Subcutaneous abdominal adipose tissue (tissue), 5 donors: Measurements from ENCODE around the gene PRRX2.
"Not testable (repeated sequence)": the region's sequence is repeated elsewhere in the genome, so short reads cannot be mapped to it uniquely, and the experiment has no call there.

Source experiments
- H3K27ac ChIP-seq: one replicate; pipeline ENCODE4 v1.7.0; 2013; ENCODE audit warnings: low read depth, mild to moderate bottlenecking, inconsistent platforms, low read length, moderate library complexity
- H3K27me3 ChIP-seq, 5 donors: one replicate each; pipeline ENCODE4 v1.7.0; 2013; ENCODE audit warnings: low read length in 5 of 5, inconsistent platforms in 1 of 5; ENCODE audit not compliant: control insufficient read depth in 5 of 5, insufficient read depth in 4 of 5
- H3K36me3 ChIP-seq, 5 donors: one replicate each; pipeline ENCODE4 v1.7.0; 2013; ENCODE audit warnings: low read length in 5 of 5; ENCODE audit not compliant: control insufficient read depth in 5 of 5, insufficient read depth in 5 of 5
- H3K4me1 ChIP-seq, 5 donors: one replicate each; pipeline ENCODE4 v1.7.0; 2013; ENCODE audit warnings: low read length in 5 of 5, mild to moderate bottlenecking in 3 of 5, moderate library complexity in 1 of 5; ENCODE audit not compliant: control insufficient read depth in 5 of 5, insufficient read depth in 5 of 5
- H3K4me3 ChIP-seq, 5 donors: one replicate each; pipeline ENCODE4 v1.7.0; 2013; ENCODE audit warnings: low read length in 5 of 5, low read depth in 1 of 5
- H3K9ac ChIP-seq, 5 donors: one replicate each; pipeline ENCODE4 v1.7.0; 2013; ENCODE audit warnings: low read length in 5 of 5, mild to moderate bottlenecking in 4 of 5, moderate library complexity in 3 of 5
- H3K9me3 ChIP-seq, 5 donors: one replicate each; pipeline ENCODE4 v1.7.0; 2013; ENCODE audit warnings: low read length in 5 of 5; ENCODE audit not compliant: control insufficient read depth in 5 of 5
- donor health status: healthy.
- donor health status: healthy.
- donor health status: healthy.
- donor health status: healthy.
- donor health status: healthy.

The PRRX2 gene

GRCh38 chr9:129759804-129760502, 94.5 kb downstream of the PRRX2 start:
- Histone ChIP-seq H3K9ac (no peak overlapping the region), H3K4me1 (peaks cover 6 to 36% (median 27%) of the 10 kb centered on the region in 5 donors)

DNA sequence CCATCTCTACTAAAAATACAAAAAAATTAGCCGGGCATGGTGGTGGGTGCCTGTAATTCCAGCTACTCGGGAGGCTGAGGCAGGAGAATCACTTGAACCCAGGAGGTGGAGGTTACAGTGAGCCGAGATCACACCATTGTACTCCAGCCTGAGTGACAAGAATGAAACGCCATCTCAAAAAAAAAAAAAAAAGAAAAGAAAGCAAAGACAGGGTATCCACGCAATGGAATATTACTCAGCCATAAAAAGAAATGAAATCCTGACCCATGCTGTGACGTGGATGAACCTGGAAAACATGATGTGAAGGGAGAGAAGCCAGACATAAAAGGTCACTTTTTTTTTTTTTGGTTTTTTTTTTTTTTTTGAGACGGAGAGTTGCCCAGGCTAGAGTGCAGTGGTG, 95.3 kb downstream of the PRRX2 start:
- not testable (repeated sequence) for H3K9ac ChIP-seq, H3K4me3 ChIP-seq, H3K9me3 ChIP-seq, H3K36me3 ChIP-seq
- peak overlapping the region; percentile 50 for H3K27ac ChIP-seq
- H3K27me3 ChIP-seq, result peaks cover 0 to 11% (median 0%) of the 10 kb centered on the region in 5 donors
- H3K4me1 ChIP-seq, result peaks cover 6 to 36% (median 27%) of the 10 kb centered on the region in 5 donors

More at GRCh38 chr9:129759804-129760502, 94.5 kb downstream of the PRRX2 start:
- Histone ChIP-seq H3K9me3 (no peaks in the 10 kb centered on the region), H3K27ac (peak overlapping the region; percentile 21), H3K4me3 (no peak overlapping the region), H3K27me3 (peaks cover 0 to 11% (median 0%) of the 10 kb centered on the region in 5 donors), H3K36me3 (no peaks in the 10 kb centered on the region)

- H3K27me3 ChIP-seq, result peaks cover 0 to 11% (median 0%) of the 10 kb centered on the region in 5 donors
- no peaks in the 10 kb centered on the region for H3K36me3 ChIP-seq
- H3K9ac ChIP-seq, result peak overlapping the region in 1 of 5 donors; percentile 25
- peak overlapping the region in 1 of 5 donors; percentile 36 for H3K4me3 ChIP-seq
- peaks cover 6 to 36% (median 27%) of the 10 kb centered on the region in 5 donors for H3K4me1 ChIP-seq
- H3K9me3 ChIP-seq, result no peaks in the 10 kb centered on the region
- peak overlapping the region; percentile 50 for H3K27ac ChIP-seq
Observed at GRCh38 chr9:129761293-129761900, 96.0 kb downstream of the PRRX2 start.

- H3K9ac ChIP-seq, result peak overlapping the region in 1 of 5 donors; percentile 25
- peak overlapping the region in 2 of 5 donors; percentile 22 to 36 for H3K4me3 ChIP-seq
- no peaks in the 10 kb centered on the region for H3K9me3 ChIP-seq
- H3K4me1 ChIP-seq, result peaks cover 6 to 35% (median 27%) of the 10 kb centered on the region in 5 donors
- no peaks in the 10 kb centered on the region for H3K36me3 ChIP-seq
- peak overlapping the region; percentile 50 for H3K27ac ChIP-seq
- H3K27me3 ChIP-seq, result peaks cover 0 to 11% (median 0%) of the 10 kb centered on the region in 5 donors
Observed at GRCh38 chr9:129761901-129762369, 96.5 kb downstream of the PRRX2 start.

- H3K4me3 ChIP-seq, H3K9me3 ChIP-seq, H3K9ac ChIP-seq, H3K36me3 ChIP-seq: not testable (repeated sequence)
- H3K27ac ChIP-seq, result peak overlapping the region; percentile 50
- peaks cover 6 to 31% (median 27%) of the 10 kb centered on the region in 5 donors for H3K4me1 ChIP-seq
- peaks cover 0 to 11% (median 0%) of the 10 kb centered on the region in 5 donors for H3K27me3 ChIP-seq
Observed at GRCh38 chr9:129762370-129762984, 97.0 kb downstream of the PRRX2 start.

- Histone ChIP-seq H3K4me3 (no peak overlapping the region), H3K27ac (peak overlapping the region; percentile 50), H3K36me3 (no peaks in the 10 kb centered on the region), H3K9me3 (no peaks in the 10 kb centered on the region), H3K9ac (peak overlapping the region in 1 of 5 donors; percentile 19), H3K27me3 (peaks cover 0 to 11% (median 0%) of the 10 kb centered on the region in 5 donors), H3K4me1 (peaks cover 6 to 31% (median 27%) of the 10 kb centered on the region in 5 donors)
Observed at GRCh38 chr9:129762985-129763926, 97.8 kb downstream of the PRRX2 start.

GRCh38 chr9:129765764-129766317, 100.4 kb downstream of the PRRX2 start:
- H3K27ac ChIP-seq, result no peak overlapping the region
- no peaks in the 10 kb centered on the region for H3K36me3 ChIP-seq
- H3K27me3 ChIP-seq, result peaks cover 0 to 7% (median 0%) of the 10 kb centered on the region in 5 donors
- H3K9ac ChIP-seq, result no peak overlapping the region
- peaks cover 9 to 25% (median 23%) of the 10 kb centered on the region in 5 donors for H3K4me1 ChIP-seq
- no peak overlapping the region for H3K4me3 ChIP-seq
- H3K9me3 ChIP-seq, result no peaks in the 10 kb centered on the region

GRCh38 chr9:129768486-129768885, 103.0 kb downstream of the PRRX2 start:
- Histone ChIP-seq H3K4me1 (peaks cover 2 to 4% (median 2%) of the 10 kb centered on the region in 5 donors), H3K36me3 (no peaks in the 10 kb centered on the region), H3K27me3 (peaks cover 0 to 1% (median 0%) of the 10 kb centered on the region in 5 donors), H3K4me3 (no peak overlapping the region), H3K9me3 (no peaks in the 10 kb centered on the region), H3K9ac (no peak overlapping the region), H3K27ac (no peak overlapping the region)

GRCh38 chr9:129769669-129770068, 104.2 kb downstream of the PRRX2 start:
- peaks cover 0 to 4% (median 0%) of the 10 kb centered on the region in 5 donors for H3K27me3 ChIP-seq
- no peak overlapping the region for H3K27ac ChIP-seq
- H3K4me1 ChIP-seq, result peaks cover 0 to 4% (median 2%) of the 10 kb centered on the region in 5 donors
- no peak overlapping the region for H3K4me3 ChIP-seq
- H3K9me3 ChIP-seq, result no peaks in the 10 kb centered on the region
- H3K9ac ChIP-seq, result no peak overlapping the region
- H3K36me3 ChIP-seq, result no peaks in the 10 kb centered on the region
